ENCODE measurements around the gene RPL23. TPM values are rescaled to one million over a fixed set of nuclear protein-coding genes. Genes with fewer than 3 reads are reported as not detected.
A peak's percentile ranks its signal among the peaks of the same experiment; 100 is the strongest.

Gene RPL23
- total RNA-seq, 3 donors from 2014 or later, result 838 to 1,044 (median 919) TPM

GRCh38 chr17:38844261-38844757 is 9.2 kb downstream of the RPL23 start:
- DNase-seq (peak in 1 of 3 donors; percentile 27), ATAC-seq (no peak)
- TF ChIP-seq CTCF (IDR thresholded peaks at IDR 0.05), result no peak
- H3K4me1 ChIP-seq (ENCODE audit: low read depth), result peaks cover 3% of the 10 kb centered on the region
- H3K4me3 ChIP-seq, result no peak overlapping the region
- H3K9me3 ChIP-seq, result no peaks in the 10 kb centered on the region
- intact Hi-C loops (cut with DNase I, micrococcal nuclease), result no loop called here
- H3K36me3 ChIP-seq (ENCODE audit: low read depth), result no peaks in the 10 kb centered on the region

GRCh38 chr17:38825762-38826247 is 27.7 kb downstream of the RPL23 start:
- DNase-seq, result no peak
- H3K4me1 ChIP-seq (ENCODE audit: low read depth), result peaks cover 9% of the 10 kb centered on the region
- no peaks in the 10 kb centered on the region for H3K9me3 ChIP-seq
- H3K4me3 ChIP-seq, result no peak overlapping the region
- H3K36me3 ChIP-seq (ENCODE audit: low read depth), result no peaks in the 10 kb centered on the region
- no peak for TF ChIP-seq CTCF (IDR thresholded peaks at IDR 0.05)
- intact Hi-C loops (cut with DNase I, micrococcal nuclease), result no loop called here
- ATAC-seq, result no peak

GRCh38 chr17:38824899-38825761 is 28.4 kb downstream of the RPL23 start, which contains the start of gene CWC25:
CWC25 (minus strand) TSS chr17:38825321; CDS start chr17:38825183, 138 bp downstream.
- TF ChIP-seq CTCF (IDR thresholded peaks at IDR 0.05), result no peak
- Histone ChIP-seq H3K4me3 (peak within 1 kb of the TSS; percentile 83), H3K36me3 (ENCODE audit: low read depth) (peaks cover 3% of the 10 kb centered on the region), H3K4me1 (ENCODE audit: low read depth) (peaks cover 9% of the 10 kb centered on the region), H3K9me3 (no peaks in the 10 kb centered on the region)
- peak; percentile 99 for ATAC-seq
- DNase-seq, result peak; percentile 95 to 99 (median 99)
- intact Hi-C loops (cut with DNase I, micrococcal nuclease), result no loop called here

- DNase-seq (no peak), ATAC-seq (no peak)
- Histone ChIP-seq H3K9me3 (no peaks in the 10 kb centered on the region), H3K4me1 (ENCODE audit: low read depth) (no peaks in the 10 kb centered on the region), H3K36me3 (ENCODE audit: low read depth) (peaks cover 12% of the 10 kb centered on the region), H3K4me3 (no peak overlapping the region)
- intact Hi-C loops (cut with DNase I, micrococcal nuclease), result loop anchor here in 1 of 2 donors (10.0 kb wide), 1 partner anchor 51 kb away; no protein-coding TSS in a partner anchor
- no peak for TF ChIP-seq CTCF (IDR thresholded peaks at IDR 0.05)
These were observed 37.8 kb downstream of the RPL23 start for GRCh38 chr17:38815576-38816193.

- Histone ChIP-seq H3K36me3 (ENCODE audit: low read depth) (peaks cover 34% of the 10 kb centered on the region), H3K9me3 (no peaks in the 10 kb centered on the region), H3K4me3 (no peak overlapping the region), H3K4me1 (ENCODE audit: low read depth) (no peaks in the 10 kb centered on the region)
- ATAC-seq, result no peak
- DNase-seq, result no peak
- TF ChIP-seq CTCF (IDR thresholded peaks at IDR 0.05), result no peak
- intact Hi-C loops (cut with DNase I, micrococcal nuclease), result loop anchor here in 1 of 2 donors (10.0 kb wide), 1 partner anchor 45 kb away; no protein-coding TSS in a partner anchor
These were observed 43.7 kb downstream of the RPL23 start for GRCh38 chr17:38809828-38810227.
